SK-N-MC (cell line): ENCODE results near the gene INO80B.
A peak's percentile ranks its signal among the peaks of the same experiment; 100 is the strongest.

Experiments
- EZH2 ChIP-seq: fragments of 200-600 bp; sonication (generic); IDR thresholded peaks from one replicate; pipeline ENCODE4 v1.6.1; 2017; ENCODE audit warnings: antibody characterized with exemption
- POLR2AphosphoS5 ChIP-seq: IDR thresholded peaks from 2 replicates; pipeline ENCODE4 v1.6.1; 2012; ENCODE audit warnings: mild to moderate bottlenecking, low read depth, low read length, borderline replicate concordance

DNA sequence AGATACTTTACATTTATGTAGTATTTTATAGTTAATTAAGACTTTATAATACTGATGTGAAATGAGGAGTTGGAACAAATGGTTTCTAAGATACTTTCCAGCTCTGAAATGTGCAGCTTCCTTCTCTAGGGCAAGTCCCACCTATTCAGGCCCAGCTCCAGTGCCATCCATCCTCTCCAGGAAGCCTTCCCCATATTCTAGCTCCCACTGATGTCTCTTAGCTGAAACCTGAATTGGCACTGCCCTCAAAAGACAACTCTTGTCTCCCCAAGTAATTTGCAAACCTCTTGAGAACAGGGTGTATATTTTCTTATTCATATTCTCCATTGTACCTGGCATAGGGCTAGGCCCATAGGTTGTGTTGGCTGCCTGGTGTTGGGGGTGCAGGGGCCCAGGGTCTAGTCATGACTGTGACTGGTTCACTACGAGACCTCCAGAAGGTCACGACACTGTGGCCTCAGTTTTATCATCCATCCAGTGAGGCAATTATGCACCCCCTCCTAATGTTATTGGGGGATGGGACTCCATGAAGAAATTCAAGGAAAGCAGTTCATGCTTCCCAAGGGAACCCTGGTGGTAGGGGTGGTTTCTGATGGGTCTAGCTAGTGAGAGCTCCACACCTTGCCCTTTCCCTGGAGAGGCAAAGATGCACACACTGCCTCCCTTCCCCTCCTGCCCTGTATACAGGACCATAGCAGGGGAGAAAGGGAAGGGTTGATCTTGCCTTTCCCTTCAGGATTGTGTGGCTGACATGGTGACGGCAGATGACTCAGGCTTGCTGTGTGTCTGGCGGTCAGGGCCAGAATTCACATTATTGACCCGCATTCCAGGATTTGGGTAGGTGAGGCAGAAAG lies 30.5 kb upstream of the INO80B start:
- TF ChIP-seq EZH2 (no peak), POLR2AphosphoS5 (peak; percentile 37; the same call in 1 of the 2 replicates)
